Left lung (tissue), 10 donors: ENCODE results near the gene PWWP2B. TPM values are rescaled to one million over a fixed set of nuclear protein-coding genes. Genes with fewer than 3 reads are reported as not detected.
A peak's percentile ranks its signal among the peaks of the same experiment; 100 is the strongest.

ENCODE experiments used
- ATAC-seq: fragments of 200-7000 bp; cut with Tn5 transposase; one replicate; pipeline ENCODE4 v1.9.1; 2020; ENCODE audit warnings: moderate library complexity
- DNase-seq, 4 donors: peaks; one replicate each; pipeline ENCODE4 v3.0.0-alpha.2; 2013 to 2020
- H3K27ac ChIP-seq, 2 donors: fragments of 200-600 bp; sonication (generic) in 1 of 2; one replicate each; pipeline versions ENCODE4 v1.5.0 to v1.8.0; 2020 to 2021
- H3K27me3 ChIP-seq, 2 donors: fragments of 200-600 bp; sonication (generic) in 1 of 2; one replicate each; pipeline versions ENCODE4 v1.5.0 to v1.8.0; 2020 to 2021
- H3K36me3 ChIP-seq, 2 donors: fragments of 200-600 bp; sonication (generic) in 1 of 2; one replicate each; pipeline versions ENCODE4 v1.5.0 to v1.8.0; 2020 to 2021
- H3K4me1 ChIP-seq, 2 donors: fragments of 200-600 bp; one replicate each; pipeline ENCODE4 v1.8.0; 2021
- H3K4me3 ChIP-seq, 2 donors: fragments of 200-600 bp; sonication (generic) in 1 of 2; one replicate each; pipeline versions ENCODE4 v1.5.0 to v1.8.0; 2020 to 2021; ENCODE audit warnings: mild to moderate bottlenecking in 1 of 2
- H3K9me3 ChIP-seq, 2 donors: fragments of 200-600 bp; sonication (generic) in 1 of 2; one replicate each; pipeline versions ENCODE4 v1.5.0 to v1.8.0; 2020 to 2021
- intact Hi-C, 2 donors: fragments of 100-400 bp; cut with DNase I; formaldehyde crosslinking; loops; one replicate each; pipeline versions ENCODE4 v1.11.2 to v1.14.2; 2022
- polyA plus RNA-seq, 6 donors: library from polyadenylated mRNA; unstranded; fragments of 120-200 nt; gene quantifications; one replicate each; pipeline ENCODE4 v1.2.1, GENCODE V29; 2013; ENCODE audit not compliant: insufficient read length in 6 of 6
- total RNA-seq, 2 donors: library from RNA; stranded (reverse); fragmentation: NEBNext Ultra II Directional; extraction: Animal tissue kit (Norgen Biotek cat#: 25700); gene quantifications; one replicate each; pipeline ENCODE4 v1.2.1, GENCODE V29; 2021
- TF ChIP-seq, protein P1 (sequence below), 2 donors: fragments of 200-600 bp; sonication (generic) in 1 of 2; IDR thresholded peaks; one replicate each; pipeline versions ENCODE4 v1.5.0 to v1.8.0; 2021; ENCODE audit warnings: antibody characterized with exemption in 2 of 2
- donor health status: DM: no; HTN: yes; CAD: no.
- donor health status: DM: no; HTN: no; CAD: no.

Gene PWWP2B
- total and polyA plus RNA-seq, 8 donors = 8.4 to 23.2 (median 11.0) TPM

DNA sequence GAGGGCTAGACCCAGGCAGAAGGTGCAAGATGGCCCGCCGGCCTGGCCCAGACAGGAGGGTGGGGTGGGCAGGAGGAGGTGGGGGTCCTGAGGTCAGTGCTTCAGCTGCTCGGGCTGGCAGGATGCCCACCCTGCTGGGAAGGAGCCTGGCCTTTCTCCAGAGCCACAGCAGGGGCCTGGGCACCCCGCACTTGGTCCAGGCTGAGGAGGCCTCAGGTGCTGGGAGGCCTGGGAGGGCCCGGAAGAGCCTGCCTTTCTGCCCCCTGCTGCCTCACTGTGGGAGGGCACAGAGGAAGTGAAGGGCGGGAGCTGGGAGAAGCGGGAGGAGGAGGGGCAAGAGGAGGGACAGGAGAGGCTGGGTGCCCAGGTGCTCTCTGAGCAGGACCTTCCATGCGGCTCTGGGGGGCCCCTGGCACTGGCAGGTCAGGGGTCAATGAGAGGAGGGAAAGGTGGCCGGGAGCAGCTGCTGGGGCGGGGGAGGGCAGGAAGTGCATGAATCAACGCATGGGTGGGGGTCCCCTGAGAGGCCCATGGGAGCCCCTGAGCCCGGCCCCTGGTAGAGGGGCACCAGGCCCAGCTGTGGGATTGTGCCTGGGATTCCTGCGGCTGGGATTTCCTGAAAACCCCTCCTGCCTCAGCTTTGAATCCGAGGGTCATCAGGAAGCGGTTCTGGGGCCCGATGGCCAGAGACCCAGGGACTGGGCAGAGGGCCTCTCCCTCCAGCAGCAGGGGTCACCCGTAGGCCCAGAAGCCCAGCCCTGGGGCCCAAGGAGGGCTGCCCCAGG lies 49.9 kb downstream of the PWWP2B start:
- ATAC-seq (peak; percentile 79), DNase-seq (peak in 3 of 4 donors; percentile 82 to 90 (median 87))
- TF ChIP-seq, protein P1, sequence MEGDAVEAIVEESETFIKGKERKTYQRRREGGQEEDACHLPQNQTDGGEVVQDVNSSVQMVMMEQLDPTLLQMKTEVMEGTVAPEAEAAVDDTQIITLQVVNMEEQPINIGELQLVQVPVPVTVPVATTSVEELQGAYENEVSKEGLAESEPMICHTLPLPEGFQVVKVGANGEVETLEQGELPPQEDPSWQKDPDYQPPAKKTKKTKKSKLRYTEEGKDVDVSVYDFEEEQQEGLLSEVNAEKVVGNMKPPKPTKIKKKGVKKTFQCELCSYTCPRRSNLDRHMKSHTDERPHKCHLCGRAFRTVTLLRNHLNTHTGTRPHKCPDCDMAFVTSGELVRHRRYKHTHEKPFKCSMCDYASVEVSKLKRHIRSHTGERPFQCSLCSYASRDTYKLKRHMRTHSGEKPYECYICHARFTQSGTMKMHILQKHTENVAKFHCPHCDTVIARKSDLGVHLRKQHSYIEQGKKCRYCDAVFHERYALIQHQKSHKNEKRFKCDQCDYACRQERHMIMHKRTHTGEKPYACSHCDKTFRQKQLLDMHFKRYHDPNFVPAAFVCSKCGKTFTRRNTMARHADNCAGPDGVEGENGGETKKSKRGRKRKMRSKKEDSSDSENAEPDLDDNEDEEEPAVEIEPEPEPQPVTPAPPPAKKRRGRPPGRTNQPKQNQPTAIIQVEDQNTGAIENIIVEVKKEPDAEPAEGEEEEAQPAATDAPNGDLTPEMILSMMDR (IDR thresholded peaks at IDR 0.05) = peak; percentile 34 to 63
- Histone ChIP-seq H3K27ac (peak overlapping the region; percentile 80 to 87), H3K9me3 (no peaks in the 10 kb centered on the region), H3K4me1 (peaks cover 20 to 70% of the 10 kb centered on the region in 2 donors), H3K27me3 (no peaks in the 10 kb centered on the region), H3K36me3 (no peaks in the 10 kb centered on the region), H3K4me3 (peak overlapping the region in 1 of 2 donors; percentile 23)
- intact Hi-C loops = no loop called here

DNA sequence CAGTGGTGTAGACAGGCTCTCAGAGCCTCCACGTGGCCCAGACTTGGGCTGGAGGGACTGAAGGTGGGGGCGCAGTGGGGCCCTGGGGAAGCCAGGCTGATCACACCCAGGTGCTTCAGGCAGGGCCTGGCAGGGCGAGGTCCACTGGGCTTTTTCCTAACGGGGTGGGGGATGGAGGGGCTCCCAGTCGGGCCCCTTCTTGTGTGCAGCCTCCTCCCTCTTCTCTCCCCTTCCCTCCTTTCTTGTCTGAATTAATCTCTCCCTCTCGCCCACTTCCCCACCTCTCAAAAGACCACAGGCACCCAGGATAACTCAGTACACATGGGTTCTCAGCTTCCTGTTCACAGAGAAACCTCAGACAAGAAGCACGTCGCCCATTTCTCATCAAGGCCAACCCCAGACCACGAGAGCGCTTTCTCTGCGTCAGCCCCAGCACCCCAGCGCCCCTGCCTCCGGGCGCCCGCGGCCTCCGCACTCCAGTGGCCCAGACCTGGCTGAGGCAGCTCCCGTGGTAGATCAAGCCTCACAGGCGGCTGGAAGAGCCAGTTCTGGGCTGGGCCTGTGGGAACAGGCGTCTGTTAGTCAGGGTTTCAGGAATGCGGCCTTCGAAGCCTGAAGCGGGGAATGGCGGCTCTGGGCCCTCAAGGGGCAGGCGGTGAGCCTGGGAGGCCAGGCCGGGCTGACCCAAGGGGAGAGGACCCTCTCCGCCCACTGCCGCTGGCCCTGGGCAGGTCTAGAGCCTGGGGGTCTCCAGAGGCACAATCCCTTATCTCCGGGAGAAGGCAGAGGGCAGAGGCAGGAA lies 50.6 kb downstream of the PWWP2B start:
- H3K27me3 ChIP-seq = no peaks in the 10 kb centered on the region
- peak overlapping the region in 1 of 2 donors; percentile 23 for H3K4me3 ChIP-seq
- H3K36me3 ChIP-seq = no peaks in the 10 kb centered on the region
- TF ChIP-seq, protein P1 (IDR thresholded peaks at IDR 0.05) = no peak
- ATAC-seq (peak; percentile 64), DNase-seq (peak in 2 of 4 donors; percentile 53 to 87)
- H3K27ac ChIP-seq = peak overlapping the region; percentile 80 to 87
- intact Hi-C loops = no loop called here
- H3K9me3 ChIP-seq = no peaks in the 10 kb centered on the region
- H3K4me1 ChIP-seq = peaks cover 26 to 77% of the 10 kb centered on the region in 2 donors

DNA sequence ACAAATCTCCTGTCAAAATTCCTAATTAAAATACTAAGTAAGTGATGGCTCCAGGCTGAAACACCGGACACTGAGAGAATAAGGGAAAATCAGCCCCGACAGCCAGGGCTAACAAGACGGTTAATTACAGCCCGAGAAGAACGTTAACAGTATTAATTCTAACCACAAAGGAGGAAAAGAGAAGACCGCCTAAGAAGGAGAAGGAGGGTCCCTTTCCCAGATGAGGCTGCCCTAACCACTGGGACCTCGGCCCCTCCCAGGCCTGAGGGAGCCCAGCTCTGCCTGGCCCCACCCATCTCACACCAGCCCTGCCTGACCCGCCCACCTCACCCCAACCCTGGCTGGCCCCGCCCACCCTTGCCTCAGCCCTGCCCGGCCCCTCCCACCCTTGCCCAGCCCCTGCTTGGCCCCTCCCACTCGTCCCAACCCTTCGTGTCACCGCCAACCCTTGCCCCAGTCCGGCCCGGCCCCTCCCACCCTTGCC lies 51.3 kb downstream of the PWWP2B start:
- Histone ChIP-seq H3K4me1 (peaks cover 30 to 78% of the 10 kb centered on the region in 2 donors), H3K27me3 (no peaks in the 10 kb centered on the region), H3K27ac (peak overlapping the region; percentile 80 to 87), H3K36me3 (no peaks in the 10 kb centered on the region), H3K9me3 (no peaks in the 10 kb centered on the region), H3K4me3 (peak overlapping the region in 1 of 2 donors; percentile 23)
- intact Hi-C loops = no loop called here
- DNase-seq (peak in 3 of 4 donors; percentile 74 to 95 (median 91)), ATAC-seq (peak; percentile 72)
- TF ChIP-seq, protein P1 (IDR thresholded peaks at IDR 0.05) = no peak

GRCh38 chr10:132449051-132449810 lies 52.2 kb downstream of the PWWP2B start:
- Histone ChIP-seq H3K27ac (peak overlapping the region; percentile 44 to 70), H3K36me3 (no peaks in the 10 kb centered on the region), H3K9me3 (no peaks in the 10 kb centered on the region), H3K27me3 (no peaks in the 10 kb centered on the region), H3K4me1 (peaks cover 31 to 76% of the 10 kb centered on the region in 2 donors), H3K4me3 (no peak overlapping the region)
- ATAC-seq (peak; percentile 6), DNase-seq (peak in 2 of 4 donors; percentile 81 to 89)
- TF ChIP-seq, protein P1 (IDR thresholded peaks at IDR 0.05) = no peak
- intact Hi-C loops = no loop called here
